CMK (cell line): ENCODE results near the gene CACNA2D2.

ENCODE experiments used
- DNase-seq: peaks from one replicate; pipeline ENCODE4 v3.0.0-alpha.2; 2010; ENCODE audit warnings: low read depth

Gene CACNA2D2

DNA sequence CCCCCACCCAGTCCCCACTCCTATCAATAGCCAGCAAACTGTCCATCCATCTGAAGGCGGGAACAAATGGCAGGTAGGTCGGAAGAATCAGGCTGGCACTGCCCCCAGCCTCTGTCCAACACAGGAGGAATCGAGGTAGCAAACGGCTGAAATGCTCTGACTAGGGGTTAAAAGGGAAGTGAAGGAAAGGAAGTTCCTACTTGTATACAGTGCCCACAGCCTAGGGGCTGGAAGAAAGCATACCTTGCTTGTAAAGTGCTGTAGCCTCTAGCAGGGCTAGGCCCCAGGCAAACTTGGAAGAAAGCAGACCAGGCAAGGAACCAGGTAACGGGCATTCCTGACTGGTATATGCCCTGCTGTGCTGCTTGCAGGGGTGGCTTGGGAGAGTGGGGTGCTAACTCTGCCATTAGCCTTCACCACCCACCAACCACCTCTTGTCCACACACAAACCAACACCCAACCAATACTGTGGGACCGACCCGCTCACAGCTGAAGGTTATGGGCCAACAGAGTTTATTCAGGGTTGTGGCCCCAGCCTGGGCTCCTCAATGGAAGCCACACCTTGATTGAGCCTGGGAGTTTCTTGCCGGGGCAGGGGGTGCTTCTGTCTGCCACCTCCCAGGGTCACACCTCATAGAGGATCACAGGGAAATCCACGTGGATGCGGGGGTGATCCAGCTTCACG, 177.8 kb downstream of the CACNA2D2 start:
- no peak for DNase-seq

DNA sequence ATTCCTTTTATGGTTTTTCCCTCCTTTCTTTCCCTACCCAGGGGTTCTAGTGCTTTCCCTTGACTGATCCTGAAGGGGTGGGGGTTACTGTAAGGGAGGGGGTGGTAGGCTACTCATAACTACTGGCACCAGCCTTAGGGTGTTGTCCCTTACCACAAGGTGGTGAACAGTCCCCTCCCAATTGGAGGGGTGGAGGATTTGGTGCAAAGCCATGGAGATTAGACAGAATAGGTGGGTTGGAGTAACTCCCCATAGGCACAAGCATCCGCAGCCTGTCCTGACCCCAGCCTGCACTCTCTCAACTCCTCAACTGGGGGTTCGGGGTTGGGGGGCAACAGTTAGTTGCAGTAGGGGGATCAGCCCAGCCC, 178.3 kb downstream of the CACNA2D2 start:
- no peak for DNase-seq

DNA sequence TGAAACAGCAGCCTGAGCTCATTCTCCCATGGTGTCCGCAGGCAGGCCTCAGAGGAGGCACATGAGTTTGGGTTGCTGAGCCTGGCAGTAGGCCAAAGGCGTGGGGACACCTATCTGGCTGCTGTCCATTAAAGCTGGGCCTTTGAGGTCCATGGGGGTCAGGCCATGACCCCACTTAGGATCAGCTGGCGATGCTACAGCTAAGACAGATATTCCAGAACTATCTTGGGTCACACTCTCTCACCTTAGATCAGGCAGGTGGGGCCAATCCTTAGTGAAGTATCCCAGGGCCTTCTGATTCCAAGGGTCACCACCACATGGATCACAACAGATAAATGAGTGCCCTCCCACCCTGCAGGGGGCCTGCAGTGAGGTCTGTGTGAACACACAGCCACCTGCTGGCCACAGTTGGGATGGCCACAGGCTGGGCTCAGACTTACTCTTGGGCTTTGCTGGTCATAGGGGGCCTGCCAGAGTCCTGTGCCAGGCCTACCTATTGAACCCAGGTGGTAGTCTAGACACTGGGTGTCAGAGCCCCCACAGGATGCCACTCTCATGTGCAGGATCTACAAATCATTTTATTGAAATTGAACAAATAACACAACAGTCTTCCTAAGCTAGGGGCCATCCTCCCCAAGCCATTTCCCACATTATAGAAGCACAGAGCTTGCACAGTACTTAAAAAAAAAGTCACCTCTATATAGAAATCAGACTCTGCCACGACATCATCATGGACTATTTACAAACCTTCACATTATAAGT, 178.9 kb downstream of the CACNA2D2 start:
- DNase-seq = no peak

DNA sequence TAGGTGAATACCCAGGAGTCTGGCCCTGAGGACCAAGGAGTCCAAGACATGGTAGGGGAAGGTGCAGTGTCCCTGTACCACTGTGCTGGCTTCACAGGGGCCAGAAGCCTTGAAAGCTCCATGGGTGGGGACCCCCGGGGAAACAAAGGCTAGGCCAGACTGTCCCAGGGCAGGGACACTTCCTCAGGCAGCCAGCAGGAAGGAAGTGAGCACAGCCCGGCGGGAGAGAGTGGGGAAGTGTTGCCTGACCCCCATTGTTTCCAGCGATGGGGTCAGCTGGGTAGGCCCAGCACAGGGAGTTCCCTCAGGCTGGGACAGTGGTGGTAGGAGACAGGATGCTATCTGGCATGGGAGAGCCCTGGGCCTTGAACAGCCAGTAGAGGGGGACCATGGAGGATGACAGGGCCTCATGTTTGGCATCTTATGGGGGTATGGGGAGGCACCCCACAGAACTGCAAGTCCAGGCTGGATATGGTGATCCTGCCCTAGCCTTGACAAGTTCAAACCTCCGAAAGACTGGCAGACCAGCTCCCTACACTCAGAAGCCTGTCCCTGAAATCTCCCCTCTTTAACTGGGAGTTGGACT, 179.7 kb downstream of the CACNA2D2 start:
- no peak for DNase-seq

DNA sequence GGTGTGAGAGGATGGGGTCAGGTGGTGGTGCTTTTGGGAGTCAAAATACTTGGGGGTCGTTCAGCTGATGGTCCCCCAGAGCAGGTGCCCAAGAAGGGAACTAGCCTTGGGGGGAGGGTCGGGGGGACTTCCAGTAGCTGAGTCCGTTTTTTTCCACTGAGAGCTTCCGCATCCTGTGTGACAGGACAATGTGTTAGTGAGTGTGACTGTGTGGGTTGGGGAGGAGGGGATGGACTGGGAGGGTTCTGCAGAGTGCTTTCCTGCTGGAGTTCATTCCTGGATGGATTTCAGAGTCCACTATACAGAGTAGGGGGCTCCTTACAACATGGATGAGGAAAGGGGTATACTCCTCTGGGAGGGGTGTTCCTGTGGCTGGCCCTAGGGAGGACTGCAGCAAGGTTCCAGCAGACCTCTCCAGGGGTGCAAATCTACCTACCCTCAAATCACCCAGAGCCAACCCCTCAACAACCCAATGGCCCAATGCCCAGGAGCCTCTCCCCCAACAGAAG, 180.3 kb downstream of the CACNA2D2 start:
- DNase-seq = no peak

DNA sequence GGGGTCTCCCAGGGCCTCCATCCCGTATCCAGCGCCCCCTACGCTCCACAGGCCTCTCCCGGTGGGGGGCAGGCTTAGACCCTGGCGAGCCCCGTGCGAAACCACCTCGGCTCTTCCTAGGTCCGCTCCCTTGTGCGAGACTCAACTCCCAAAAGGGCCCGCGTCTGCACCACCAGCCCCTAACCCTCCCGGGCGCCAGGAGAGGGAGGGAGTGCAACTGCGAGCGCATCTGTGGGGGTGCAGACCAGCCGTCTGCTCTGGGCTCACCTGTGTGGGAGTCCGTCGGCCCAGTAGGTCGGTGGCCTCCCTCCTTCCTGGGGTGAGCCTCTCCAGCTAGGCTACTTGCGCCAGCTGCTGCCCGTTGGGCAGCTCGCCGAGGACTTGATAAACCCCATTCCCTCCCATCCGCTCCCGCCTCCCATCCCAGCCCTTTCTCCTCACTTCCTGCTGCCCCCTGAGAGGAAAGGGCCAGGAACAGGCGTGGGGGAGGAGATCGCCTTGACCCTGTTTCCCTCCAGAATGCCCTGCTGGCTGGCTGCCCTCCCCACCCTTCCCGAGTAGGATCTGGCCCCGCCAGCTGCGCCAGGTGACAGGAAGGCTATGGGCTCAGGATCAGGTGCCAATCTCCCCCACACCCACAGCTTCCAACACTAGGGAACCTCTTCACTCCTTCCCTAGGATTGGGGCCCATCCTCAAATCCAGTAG, 180.9 kb downstream of the CACNA2D2 start, which contains the start of gene HYAL2:
Gene HYAL2, minus strand, starts transcription at position 360 of the 706 bp plus-strand sequence. CDS start 2,256 bp downstream, outside the sequence.
- DNase-seq = no peak

DNA sequence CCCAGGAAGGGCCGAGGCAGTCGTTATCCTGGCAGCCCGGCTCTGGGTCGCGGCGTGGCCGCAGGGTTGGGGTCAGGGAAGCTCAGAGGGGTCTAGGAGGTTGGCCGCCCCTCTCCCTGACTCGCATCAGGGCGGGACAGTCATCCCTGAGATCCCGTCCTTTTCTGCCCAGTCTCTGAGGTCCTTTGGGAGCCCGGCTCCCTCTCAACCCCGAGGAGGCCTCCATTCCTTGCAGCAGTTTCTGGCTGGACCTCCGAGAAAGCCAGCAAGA, 181.4 kb downstream of the CACNA2D2 start:
- DNase-seq = no peak

DNA sequence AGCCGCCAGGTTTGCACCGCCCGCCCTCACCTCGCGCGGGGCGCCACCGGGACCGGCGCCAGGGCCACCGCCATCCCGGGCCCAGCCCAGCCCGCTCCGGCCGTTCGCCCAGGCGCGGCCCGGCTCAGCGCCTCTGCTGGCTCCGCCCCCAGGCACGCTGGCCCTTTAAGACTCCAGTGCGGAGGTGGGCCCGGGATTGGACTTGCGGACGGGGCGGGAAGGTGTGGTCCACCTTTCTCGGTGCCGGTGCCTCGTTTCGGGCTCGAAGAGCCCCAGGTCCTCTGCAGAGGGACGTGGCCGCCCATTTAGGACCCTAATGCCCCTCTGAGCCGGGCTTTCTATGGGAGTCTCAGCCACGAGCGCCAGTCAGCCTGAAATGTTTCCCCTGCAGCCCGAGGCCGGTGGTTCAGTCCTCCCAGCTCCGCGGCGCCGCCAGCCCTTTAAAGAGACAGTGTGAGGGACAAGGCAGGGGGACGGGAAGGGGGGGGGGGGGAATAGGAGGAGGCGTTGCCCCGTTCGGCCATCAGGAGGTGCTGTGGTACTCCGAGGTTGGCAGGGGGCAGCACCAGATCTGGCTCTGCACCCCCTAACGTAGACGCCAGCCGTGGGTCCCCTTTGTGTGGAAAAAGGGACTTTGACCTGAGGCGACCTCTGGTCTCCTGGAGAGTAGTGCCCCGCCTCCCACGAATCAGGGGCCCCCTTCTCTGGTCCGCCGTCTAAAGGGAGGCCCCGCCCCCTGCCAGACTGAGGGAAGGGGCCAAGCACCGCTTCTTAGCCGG, 181.9 kb downstream of the CACNA2D2 start:
- DNase-seq = peak; percentile 89

DNA sequence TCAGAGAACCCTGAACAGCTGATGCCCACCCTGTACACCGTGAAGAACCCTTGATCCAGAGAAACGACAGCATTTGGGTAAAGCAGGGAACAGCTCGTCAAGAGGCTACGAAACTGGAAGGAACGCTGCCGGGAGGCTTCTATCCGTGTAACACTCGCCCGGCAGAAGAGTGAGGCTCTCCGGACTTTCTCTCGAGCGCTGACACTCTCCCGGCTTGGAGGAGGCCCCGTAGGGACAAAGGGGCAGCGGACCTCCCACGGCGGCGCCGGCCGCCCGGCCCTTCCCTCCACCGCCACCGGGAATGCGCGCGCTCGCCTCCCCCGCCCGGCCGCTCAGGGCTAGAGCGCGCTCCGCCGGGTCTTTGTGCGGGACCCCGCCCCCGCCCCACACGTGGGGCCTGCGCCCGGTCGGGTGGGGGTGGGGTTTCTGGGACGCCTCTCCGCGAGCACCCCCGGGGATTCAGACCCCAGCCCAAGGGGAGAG, 182.5 kb downstream of the CACNA2D2 start:
- no peak for DNase-seq

DNA sequence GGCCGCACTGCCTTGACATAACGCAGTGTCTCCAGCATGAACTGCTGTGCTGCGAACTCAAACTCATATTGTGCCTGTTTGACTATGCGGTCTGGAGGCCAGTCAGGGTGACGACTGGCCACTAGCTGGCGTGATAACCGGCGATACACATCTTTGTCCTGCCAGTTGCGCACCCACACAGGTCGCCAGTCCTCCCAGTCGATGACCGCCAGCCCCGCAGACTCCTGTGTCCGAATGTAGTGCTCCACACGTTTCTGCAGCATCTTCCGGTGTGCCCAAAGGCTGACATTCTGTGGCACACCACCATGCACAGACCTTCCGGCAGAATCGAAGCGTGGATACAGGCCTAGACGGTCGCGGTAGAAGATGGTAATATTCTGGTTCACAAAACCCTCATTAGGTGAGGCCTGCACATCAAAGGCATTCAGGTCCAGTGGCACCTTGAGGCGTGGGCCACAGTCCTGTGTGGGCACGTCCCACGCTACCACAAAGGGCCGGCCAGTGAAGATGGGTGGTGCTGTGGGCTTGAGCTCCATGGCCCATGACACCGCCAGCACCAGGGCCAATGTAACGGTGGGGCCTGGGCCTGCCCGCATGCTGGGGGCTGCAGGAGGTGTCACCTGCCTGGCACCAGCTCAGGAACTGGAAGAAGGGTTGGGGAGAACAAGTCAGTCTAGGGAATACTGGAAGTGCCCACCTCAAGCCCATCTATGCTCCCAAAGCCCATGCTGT, 183.4 kb downstream of the CACNA2D2 start:
- DNase-seq = no peak

DNA sequence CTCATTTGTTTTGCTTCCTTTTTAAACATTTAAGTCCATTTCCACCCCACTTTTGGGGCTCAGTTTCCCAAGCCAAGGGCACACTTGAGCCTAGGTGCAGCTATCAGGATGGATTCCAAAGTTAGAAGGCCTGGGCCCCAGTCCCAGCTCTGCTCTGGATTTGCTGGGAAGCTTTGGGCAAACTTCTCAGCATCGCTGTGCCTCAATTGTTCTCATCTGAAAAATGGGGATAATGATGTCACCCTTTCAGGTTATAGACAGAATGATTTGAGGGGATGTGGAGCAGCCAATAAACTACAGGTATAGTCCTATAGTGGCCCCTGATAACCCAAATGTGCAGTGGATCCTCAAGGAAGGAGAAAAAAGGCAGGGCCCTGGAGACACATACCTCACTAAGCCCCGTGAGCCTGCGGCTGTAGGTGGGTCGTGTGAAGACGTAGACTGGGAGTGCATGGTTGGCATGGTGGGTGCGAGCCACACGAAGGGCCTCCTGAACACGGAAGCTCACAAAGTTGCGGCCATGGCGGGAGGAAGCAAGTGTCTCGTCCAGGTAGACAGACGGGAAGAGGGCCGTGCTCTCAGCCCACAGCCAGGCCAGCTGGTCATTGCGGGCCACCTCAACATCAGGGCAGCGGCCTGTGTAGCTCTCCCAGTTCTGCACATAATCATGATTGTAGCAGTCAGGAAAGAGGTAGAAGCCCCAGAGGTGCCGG, 184.1 kb downstream of the CACNA2D2 start:
- DNase-seq = no peak

DNA sequence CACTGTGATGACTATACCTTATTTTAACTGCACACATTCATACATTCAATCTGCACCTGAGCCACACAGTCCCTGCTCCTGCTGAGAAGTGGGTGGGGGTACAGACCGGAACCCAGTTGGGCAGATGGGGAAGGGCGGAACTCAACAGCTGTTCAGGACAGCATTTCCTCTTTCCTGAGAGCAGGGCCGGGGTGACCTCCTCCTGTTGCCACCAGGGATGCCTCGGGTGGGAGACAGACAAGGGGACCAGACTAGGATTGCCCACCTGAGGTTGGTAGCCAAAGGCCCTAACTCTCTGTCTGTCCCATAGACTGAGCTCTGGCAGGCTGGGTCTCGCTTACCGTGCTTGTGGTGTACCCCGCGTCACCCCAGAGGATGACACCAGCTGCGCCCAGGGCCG, 184.8 kb downstream of the CACNA2D2 start:
- DNase-seq = no peak

DNA sequence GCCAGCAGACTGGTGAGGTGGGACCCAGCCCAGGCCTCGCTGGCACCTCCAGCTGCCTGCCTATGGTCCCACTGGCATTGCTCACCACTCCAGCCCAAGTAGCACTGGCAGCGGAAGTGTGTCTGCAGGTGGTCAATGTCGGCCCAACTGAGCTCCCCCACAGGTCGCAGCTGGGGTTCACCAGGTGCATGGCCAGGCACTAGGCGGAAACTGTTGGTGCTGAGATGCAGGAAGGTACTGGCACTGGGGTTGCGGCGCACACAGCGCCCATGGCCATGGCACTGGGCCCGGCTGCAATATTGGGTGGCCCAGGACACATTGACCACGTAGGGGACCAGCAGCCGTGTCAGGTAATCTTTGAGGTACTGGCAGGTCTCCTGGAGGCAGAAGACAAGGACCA, 185.3 kb downstream of the CACNA2D2 start:
- DNase-seq = no peak

DNA sequence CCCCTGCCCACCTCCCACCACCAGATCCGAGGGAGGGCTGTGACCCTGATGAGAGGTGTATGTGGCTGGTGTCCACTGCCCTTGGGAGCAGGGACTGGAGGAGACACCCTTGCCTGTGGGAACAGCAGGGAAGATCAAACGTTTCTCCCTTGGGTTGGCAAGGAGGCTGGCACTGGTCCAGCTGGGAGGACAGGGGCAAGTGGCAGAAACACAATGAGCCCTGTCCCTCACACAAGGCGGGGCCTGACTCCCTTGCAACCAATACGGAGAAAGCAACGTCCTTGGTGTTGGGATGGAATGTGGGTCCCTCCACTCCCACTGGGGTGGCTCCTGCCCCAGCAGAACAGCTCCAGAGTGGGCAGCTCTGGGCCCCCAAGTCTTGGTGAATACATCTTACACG, 186.1 kb downstream of the CACNA2D2 start:
- no peak for DNase-seq

DNA sequence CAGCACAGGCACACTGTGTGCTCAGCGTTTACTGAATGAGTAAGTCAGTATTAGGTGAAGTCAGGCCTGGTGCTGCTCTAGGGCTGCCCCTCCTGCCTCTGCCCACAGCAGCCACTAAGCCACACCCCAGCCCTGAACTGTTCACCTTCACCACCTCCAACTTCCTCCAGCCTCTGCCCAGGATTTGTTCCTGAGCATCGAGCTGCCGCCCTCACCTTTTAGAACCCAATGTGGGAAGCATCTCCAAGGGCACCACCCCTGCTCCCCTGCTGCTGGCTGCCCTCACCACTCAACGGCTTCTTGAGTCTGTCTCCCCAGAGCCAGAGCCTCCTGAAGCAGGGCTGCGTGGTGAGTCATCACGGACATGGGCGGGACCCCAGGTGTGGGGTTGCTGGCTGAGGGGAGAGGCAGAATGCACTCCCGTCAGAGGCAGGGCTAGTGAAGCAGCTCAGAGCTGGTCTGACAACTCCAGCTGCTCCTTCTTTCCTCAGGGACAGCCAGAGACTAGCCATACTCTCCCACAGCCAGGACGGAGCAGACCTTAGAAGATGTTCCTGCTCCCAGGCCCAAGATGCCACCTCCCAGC, 186.7 kb downstream of the CACNA2D2 start:
- no peak for DNase-seq

DNA sequence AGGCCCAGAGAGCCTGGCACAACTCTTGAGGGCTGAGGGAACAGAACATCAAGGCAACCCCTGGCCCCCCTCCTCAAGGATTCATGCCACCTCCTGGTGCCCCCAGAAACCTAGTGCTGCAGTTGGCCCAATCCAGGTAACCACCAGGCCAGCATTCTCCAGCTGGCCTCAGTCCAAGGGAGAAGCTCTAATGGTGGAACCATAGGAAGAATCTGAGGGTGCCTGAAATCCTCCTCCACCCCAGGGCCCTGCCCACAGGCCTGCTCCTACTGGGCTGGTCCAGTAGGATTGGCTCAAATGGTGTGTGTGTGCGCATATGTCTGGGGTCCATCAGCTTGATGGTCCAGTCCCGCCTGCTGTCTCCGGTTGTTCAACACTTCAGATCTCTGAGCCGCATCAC, 188.6 kb downstream of the CACNA2D2 start:
- DNase-seq = no peak

DNA sequence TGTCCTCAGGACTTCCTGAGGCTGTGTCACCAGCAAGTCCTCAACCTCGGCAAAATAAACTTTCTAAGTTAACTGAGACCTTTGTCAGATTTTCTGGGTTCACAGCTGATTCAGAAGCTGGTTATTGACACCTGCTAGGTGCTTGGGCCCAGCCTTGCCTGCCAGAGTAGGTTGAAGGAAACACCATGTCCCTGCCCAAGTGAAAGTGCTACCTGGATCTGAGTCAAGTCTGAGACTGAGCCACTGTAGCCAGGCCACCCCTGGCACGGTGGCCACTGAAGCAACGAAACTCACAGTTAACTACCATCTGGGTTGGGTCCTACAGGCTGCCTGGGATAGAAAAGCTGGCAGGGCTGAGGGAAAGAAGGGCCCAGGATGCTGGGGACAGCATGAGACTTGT, 189.1 kb downstream of the CACNA2D2 start:
- no peak for DNase-seq
